ENCODE results near the gene SLC16A3. TPM values are rescaled to one million over a fixed set of nuclear protein-coding genes. Genes with fewer than 3 reads are reported as not detected.

SLC16A3 gene
- total RNA-seq, 1 donor from 2014 or later = 8.5 TPM

DNA sequence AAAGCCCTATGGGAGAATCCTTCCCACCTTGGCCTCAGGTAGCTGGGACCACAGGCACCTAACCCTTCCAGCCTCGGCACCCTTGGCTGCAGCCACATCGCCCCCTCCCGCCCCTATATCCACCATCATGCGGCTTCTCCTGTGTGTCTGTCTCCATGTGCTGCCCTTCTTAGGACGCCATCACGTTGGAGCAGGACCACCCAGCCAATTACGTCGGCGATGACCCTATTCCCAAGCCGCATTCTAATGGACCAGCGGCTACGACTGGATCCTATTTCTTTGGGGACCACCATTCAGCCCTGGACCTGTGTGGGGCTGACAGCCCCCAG is 12.9 kb upstream of the SLC16A3 start:
- Histone ChIP-seq H3K27ac (replicated peaks) (peak overlapping the region; percentile 67), H3K9me3 (replicated peaks) (no peaks in the 10 kb centered on the region), H3K27me3 (ENCODE audit: low read depth) (no peaks in the 10 kb centered on the region), H3K4me1 (peaks cover 53% of the 10 kb centered on the region), H3K36me3 (no peaks in the 10 kb centered on the region), H3K4me3 (no peak overlapping the region)
- TF ChIP-seq, protein P1, sequence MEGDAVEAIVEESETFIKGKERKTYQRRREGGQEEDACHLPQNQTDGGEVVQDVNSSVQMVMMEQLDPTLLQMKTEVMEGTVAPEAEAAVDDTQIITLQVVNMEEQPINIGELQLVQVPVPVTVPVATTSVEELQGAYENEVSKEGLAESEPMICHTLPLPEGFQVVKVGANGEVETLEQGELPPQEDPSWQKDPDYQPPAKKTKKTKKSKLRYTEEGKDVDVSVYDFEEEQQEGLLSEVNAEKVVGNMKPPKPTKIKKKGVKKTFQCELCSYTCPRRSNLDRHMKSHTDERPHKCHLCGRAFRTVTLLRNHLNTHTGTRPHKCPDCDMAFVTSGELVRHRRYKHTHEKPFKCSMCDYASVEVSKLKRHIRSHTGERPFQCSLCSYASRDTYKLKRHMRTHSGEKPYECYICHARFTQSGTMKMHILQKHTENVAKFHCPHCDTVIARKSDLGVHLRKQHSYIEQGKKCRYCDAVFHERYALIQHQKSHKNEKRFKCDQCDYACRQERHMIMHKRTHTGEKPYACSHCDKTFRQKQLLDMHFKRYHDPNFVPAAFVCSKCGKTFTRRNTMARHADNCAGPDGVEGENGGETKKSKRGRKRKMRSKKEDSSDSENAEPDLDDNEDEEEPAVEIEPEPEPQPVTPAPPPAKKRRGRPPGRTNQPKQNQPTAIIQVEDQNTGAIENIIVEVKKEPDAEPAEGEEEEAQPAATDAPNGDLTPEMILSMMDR (IDR thresholded peaks at IDR 0.05; ENCODE audit: borderline replicate concordance) = no peak
- intact Hi-C loops (cut with micrococcal nuclease) = no loop called here
- DNase-seq = no peak

- no peaks in the 10 kb centered on the region for H3K9me3 ChIP-seq (replicated peaks)
- peak overlapping the region; percentile 67 for H3K27ac ChIP-seq (replicated peaks)
- peak; percentile 66 for DNase-seq
- TF ChIP-seq, protein P1 (IDR thresholded peaks at IDR 0.05; ENCODE audit: borderline replicate concordance) = no peak
- no peak overlapping the region for H3K4me3 ChIP-seq
- no peaks in the 10 kb centered on the region for H3K36me3 ChIP-seq
- intact Hi-C loops (cut with micrococcal nuclease) = no loop called here
- H3K27me3 ChIP-seq (ENCODE audit: low read depth) = no peaks in the 10 kb centered on the region
- peaks cover 51% of the 10 kb centered on the region for H3K4me1 ChIP-seq
Observed at GRCh38 chr17:82216301-82217119, 12.3 kb upstream of the SLC16A3 start.

- no peak overlapping the region for H3K4me3 ChIP-seq
- H3K4me1 ChIP-seq = peaks cover 45% of the 10 kb centered on the region
- TF ChIP-seq, protein P1 (IDR thresholded peaks at IDR 0.05; ENCODE audit: borderline replicate concordance) = no peak
- DNase-seq = no peak
- no peaks in the 10 kb centered on the region for H3K36me3 ChIP-seq
- H3K27ac ChIP-seq (replicated peaks) = peak overlapping the region; percentile 67
- no peaks in the 10 kb centered on the region for H3K27me3 ChIP-seq (ENCODE audit: low read depth)
- H3K9me3 ChIP-seq (replicated peaks) = no peaks in the 10 kb centered on the region
- intact Hi-C loops (cut with micrococcal nuclease) = no loop called here
Observed at GRCh38 chr17:82217120-82217529, 11.7 kb upstream of the SLC16A3 start.

GRCh38 chr17:82217530-82218204 is 11.2 kb upstream of the SLC16A3 start:
- TF ChIP-seq, protein P1 (IDR thresholded peaks at IDR 0.05; ENCODE audit: borderline replicate concordance) = no peak
- intact Hi-C loops (cut with micrococcal nuclease) = no loop called here
- Histone ChIP-seq H3K27ac (replicated peaks) (peak overlapping the region; percentile 67), H3K36me3 (no peaks in the 10 kb centered on the region), H3K4me1 (peaks cover 40% of the 10 kb centered on the region), H3K4me3 (no peak overlapping the region), H3K9me3 (replicated peaks) (no peaks in the 10 kb centered on the region), H3K27me3 (ENCODE audit: low read depth) (no peaks in the 10 kb centered on the region)
- DNase-seq = peak; percentile 60

GRCh38 chr17:82218349-82219075 is 10.3 kb upstream of the SLC16A3 start:
- H3K27ac ChIP-seq (replicated peaks) = no peak overlapping the region
- no peak overlapping the region for H3K4me3 ChIP-seq
- no peaks in the 10 kb centered on the region for H3K9me3 ChIP-seq (replicated peaks)
- DNase-seq = no peak
- no peaks in the 10 kb centered on the region for H3K36me3 ChIP-seq
- TF ChIP-seq, protein P1 (IDR thresholded peaks at IDR 0.05; ENCODE audit: borderline replicate concordance) = no peak
- peaks cover 33% of the 10 kb centered on the region for H3K4me1 ChIP-seq
- no peaks in the 10 kb centered on the region for H3K27me3 ChIP-seq (ENCODE audit: low read depth)
- intact Hi-C loops (cut with micrococcal nuclease) = no loop called here
